Measurements from ENCODE around the gene ABCC9. TPM values are rescaled to one million over a fixed set of nuclear protein-coding genes. Genes with fewer than 3 reads are reported as not detected.
"Not testable (repeated sequence)": the region's sequence is repeated elsewhere in the genome, so short reads cannot be mapped to it uniquely, and the experiment has no call there.

The ABCC9 gene
- total RNA-seq, 3 donors from 2014 or later, result 10.2 to 52.0 (median 27.5) TPM

- no peaks in the 10 kb centered on the region for H3K9me3 ChIP-seq
- TF ChIP-seq POLR2AphosphoS5 (IDR thresholded peaks at IDR 0.05), result no peak
- TF ChIP-seq, protein P1, sequence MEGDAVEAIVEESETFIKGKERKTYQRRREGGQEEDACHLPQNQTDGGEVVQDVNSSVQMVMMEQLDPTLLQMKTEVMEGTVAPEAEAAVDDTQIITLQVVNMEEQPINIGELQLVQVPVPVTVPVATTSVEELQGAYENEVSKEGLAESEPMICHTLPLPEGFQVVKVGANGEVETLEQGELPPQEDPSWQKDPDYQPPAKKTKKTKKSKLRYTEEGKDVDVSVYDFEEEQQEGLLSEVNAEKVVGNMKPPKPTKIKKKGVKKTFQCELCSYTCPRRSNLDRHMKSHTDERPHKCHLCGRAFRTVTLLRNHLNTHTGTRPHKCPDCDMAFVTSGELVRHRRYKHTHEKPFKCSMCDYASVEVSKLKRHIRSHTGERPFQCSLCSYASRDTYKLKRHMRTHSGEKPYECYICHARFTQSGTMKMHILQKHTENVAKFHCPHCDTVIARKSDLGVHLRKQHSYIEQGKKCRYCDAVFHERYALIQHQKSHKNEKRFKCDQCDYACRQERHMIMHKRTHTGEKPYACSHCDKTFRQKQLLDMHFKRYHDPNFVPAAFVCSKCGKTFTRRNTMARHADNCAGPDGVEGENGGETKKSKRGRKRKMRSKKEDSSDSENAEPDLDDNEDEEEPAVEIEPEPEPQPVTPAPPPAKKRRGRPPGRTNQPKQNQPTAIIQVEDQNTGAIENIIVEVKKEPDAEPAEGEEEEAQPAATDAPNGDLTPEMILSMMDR (IDR thresholded peaks at IDR 0.05), result no peak
- H3K27ac ChIP-seq, result no peak overlapping the region
- DNase-seq (ENCODE audit: low spot score in 2 of 2), result no peak
- peaks cover 0 to 4% of the 10 kb centered on the region in 2 donors for H3K4me1 ChIP-seq
- intact Hi-C loops (cut with DNase I; ENCODE audit: low total_unique reads), result no loop called here
- peaks cover 0 to 51% of the 10 kb centered on the region in 2 donors for H3K27me3 ChIP-seq
- H3K36me3 ChIP-seq, result no peaks in the 10 kb centered on the region
- H3K4me3 ChIP-seq, result peak overlapping the region in 2 of 3 donors; percentile 46 to 68
Measured at GRCh38 chr12:21939435-21939834, 1.8 kb downstream of the ABCC9 start.

DNA sequence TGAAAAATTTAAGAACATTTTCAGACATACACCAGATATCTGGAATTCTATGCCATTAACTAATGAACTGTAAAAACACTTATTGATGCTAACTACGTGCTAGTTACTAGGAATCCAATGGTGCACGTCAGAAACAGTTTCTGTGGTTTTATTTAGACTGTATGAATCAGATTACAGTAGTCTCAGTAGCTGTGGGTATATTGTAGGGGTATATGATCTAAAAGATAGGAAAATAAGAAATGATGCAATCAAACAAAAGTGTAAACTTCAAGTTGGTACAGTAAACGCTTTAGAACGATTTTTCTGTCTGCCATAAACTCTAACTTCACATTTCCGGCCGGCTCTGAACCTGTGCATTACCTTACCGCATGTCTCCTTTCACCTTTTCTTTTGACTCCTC is 2.3 kb downstream of the ABCC9 start:
- intact Hi-C loops (cut with DNase I; ENCODE audit: low total_unique reads), result no loop called here
- no peak for DNase-seq (ENCODE audit: low spot score in 2 of 2)
- Histone ChIP-seq H3K36me3 (no peaks in the 10 kb centered on the region), H3K27me3 (peaks cover 0 to 51% of the 10 kb centered on the region in 2 donors), H3K9me3 (no peaks in the 10 kb centered on the region), H3K27ac (no peak overlapping the region), H3K4me1 (peaks cover 0 to 4% of the 10 kb centered on the region in 2 donors), H3K4me3 (peak overlapping the region in 2 of 3 donors; percentile 46 to 68)
- no peak for TF ChIP-seq POLR2A (IDR thresholded peaks at IDR 0.05)
- no peak for TF ChIP-seq POLR2AphosphoS5 (IDR thresholded peaks at IDR 0.05)
- TF ChIP-seq, protein P1 (IDR thresholded peaks at IDR 0.05), result no peak

DNA sequence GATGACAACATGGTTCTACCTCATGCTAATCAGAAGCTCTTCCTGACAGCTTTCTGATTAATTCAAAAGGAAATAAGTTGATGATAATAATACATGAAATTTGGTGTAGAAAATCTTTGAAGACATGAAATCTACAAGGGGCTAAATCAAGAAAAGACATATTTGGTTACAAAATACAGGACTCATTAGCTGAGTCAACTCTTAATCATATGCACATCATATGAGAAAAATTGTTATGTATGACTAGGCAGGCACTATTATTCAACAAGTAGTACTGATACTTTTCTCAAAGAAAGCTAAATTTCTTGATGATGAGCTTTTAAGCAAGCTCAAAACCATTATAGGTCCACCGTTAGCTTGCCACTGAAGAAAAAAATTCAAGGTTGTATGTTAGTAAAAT is 7.1 kb downstream of the ABCC9 start:
- H3K4me1 ChIP-seq, result no peaks in the 10 kb centered on the region
- no peak for DNase-seq (ENCODE audit: low spot score in 2 of 2)
- H3K36me3 ChIP-seq, result no peaks in the 10 kb centered on the region
- no peak for TF ChIP-seq POLR2A (IDR thresholded peaks at IDR 0.05)
- no peak for TF ChIP-seq POLR2AphosphoS5 (IDR thresholded peaks at IDR 0.05)
- TF ChIP-seq, protein P1 (IDR thresholded peaks at IDR 0.05), result no peak
- H3K4me3 ChIP-seq, result no peak overlapping the region
- H3K9me3 ChIP-seq, result no peaks in the 10 kb centered on the region
- H3K27ac ChIP-seq, result no peak overlapping the region
- peaks cover 0 to 23% of the 10 kb centered on the region in 2 donors for H3K27me3 ChIP-seq
- intact Hi-C loops (cut with DNase I; ENCODE audit: low total_unique reads), result no loop called here

DNA sequence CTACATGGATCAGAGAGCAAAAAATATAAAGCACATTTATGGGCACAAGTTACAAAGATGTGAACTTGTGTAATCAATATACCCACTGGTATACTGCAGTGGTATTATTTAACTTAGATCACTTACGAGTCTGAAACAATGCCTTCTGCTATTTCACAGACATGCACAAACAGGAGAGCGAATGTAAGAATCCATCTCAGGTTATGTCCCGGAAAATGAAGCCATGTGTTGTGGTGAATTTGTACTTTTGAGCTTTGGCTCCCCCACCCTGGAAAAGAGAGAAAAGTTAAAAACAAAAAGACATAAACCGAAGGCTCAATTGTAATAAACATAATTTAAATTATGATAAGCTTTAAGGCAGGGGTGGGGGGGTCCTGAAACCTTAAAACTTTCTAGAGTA is 7.6 kb downstream of the ABCC9 start:
- H3K4me1 ChIP-seq, result no peaks in the 10 kb centered on the region
- no peak for DNase-seq (ENCODE audit: low spot score in 2 of 2)
- no peak overlapping the region for H3K27ac ChIP-seq
- no peaks in the 10 kb centered on the region for H3K36me3 ChIP-seq
- TF ChIP-seq, protein P1 (IDR thresholded peaks at IDR 0.05), result no peak
- TF ChIP-seq POLR2A (IDR thresholded peaks at IDR 0.05) (no peak), POLR2AphosphoS5 (IDR thresholded peaks at IDR 0.05) (no peak)
- intact Hi-C loops (cut with DNase I; ENCODE audit: low total_unique reads), result no loop called here
- H3K27me3 ChIP-seq, result peaks cover 0 to 18% of the 10 kb centered on the region in 2 donors
- no peak overlapping the region for H3K4me3 ChIP-seq
- no peaks in the 10 kb centered on the region for H3K9me3 ChIP-seq

- H3K27ac ChIP-seq; H3K4me1 ChIP-seq; H3K9me3 ChIP-seq; H3K36me3 ChIP-seq; H3K27me3 ChIP-seq; intact Hi-C loops (cut with DNase I; ENCODE audit: low total_unique reads); DNase-seq (ENCODE audit: low spot score in 2 of 2); H3K4me3 ChIP-seq: not testable (repeated sequence)
Measured at GRCh38 chr12:21929972-21930371, 11.3 kb downstream of the ABCC9 start.

Data from breast epithelium (tissue), 4 donors.